NCI-H2107 treated with DMSO at 0.1 percent for 48 hours (cell line): Measurements from ENCODE around the gene ST8SIA2.

Source experiments
- DNase-seq: peaks from one replicate; lab custom pipeline; 2025; ENCODE audit not compliant: unreplicated experiment; lab: John Stamatoyannopoulos, UW

ST8SIA2 gene

GRCh38 chr15:92395098-92395635 lies 1.5 kb downstream of the ST8SIA2 start:
- DNase-seq = no peak

GRCh38 chr15:92399271-92399950 lies 5.7 kb downstream of the ST8SIA2 start:
- DNase-seq = no peak

- no peak for DNase-seq
These were observed 6.9 kb downstream of the ST8SIA2 start for GRCh38 chr15:92400573-92400972.

GRCh38 chr15:92400980-92401787 lies 7.5 kb downstream of the ST8SIA2 start:
- no peak for DNase-seq

GRCh38 chr15:92402751-92403150 lies 9.1 kb downstream of the ST8SIA2 start:
- no peak for DNase-seq

- no peak for DNase-seq
These were observed 12.3 kb downstream of the ST8SIA2 start for GRCh38 chr15:92405942-92406341.

GRCh38 chr15:92407321-92407720 lies 13.6 kb downstream of the ST8SIA2 start:
- no peak for DNase-seq

- DNase-seq = no peak
These were observed 14.2 kb downstream of the ST8SIA2 start for GRCh38 chr15:92407916-92408315.

GRCh38 chr15:92409006-92409405 lies 15.3 kb downstream of the ST8SIA2 start:
- no peak for DNase-seq

- no peak for DNase-seq
These were observed 15.8 kb downstream of the ST8SIA2 start for GRCh38 chr15:92409521-92409920.

GRCh38 chr15:92410537-92410936 lies 16.9 kb downstream of the ST8SIA2 start:
- DNase-seq = no peak

- no peak for DNase-seq
These were observed 17.6 kb downstream of the ST8SIA2 start for GRCh38 chr15:92411256-92411655.

GRCh38 chr15:92413510-92413909 lies 19.8 kb downstream of the ST8SIA2 start:
- no peak for DNase-seq

GRCh38 chr15:92415639-92416297 lies 22.1 kb downstream of the ST8SIA2 start:
- DNase-seq = no peak

- no peak for DNase-seq
These were observed 22.9 kb downstream of the ST8SIA2 start for GRCh38 chr15:92416557-92416956.

- DNase-seq = no peak
These were observed 24.0 kb downstream of the ST8SIA2 start for GRCh38 chr15:92417716-92418115.

GRCh38 chr15:92418864-92419263 lies 25.2 kb downstream of the ST8SIA2 start:
- DNase-seq = no peak

GRCh38 chr15:92421976-92422375 lies 28.3 kb downstream of the ST8SIA2 start:
- DNase-seq = no peak

- no peak for DNase-seq
These were observed 32.0 kb downstream of the ST8SIA2 start for GRCh38 chr15:92425578-92426225.

GRCh38 chr15:92429378-92430068 lies 35.8 kb downstream of the ST8SIA2 start:
- DNase-seq = no peak

GRCh38 chr15:92430069-92430440 lies 36.4 kb downstream of the ST8SIA2 start:
- DNase-seq = no peak
